NCI-H2227 (cell line): ENCODE data around the gene CCNB1.
A peak's percentile ranks its signal among the peaks of the same experiment; 100 is the strongest.
"Not testable (repeated sequence)": the region's sequence is repeated elsewhere in the genome, so short reads cannot be mapped to it uniquely, and the experiment has no call there.

Experiments used
- DNase-seq: peaks from one replicate; lab custom pipeline; 2025; ENCODE audit not compliant: unreplicated experiment; lab: John Stamatoyannopoulos, UW

The CCNB1 gene

GRCh38 chr5:69166686-69167492 lies at the start of gene CCNB1:
Gene CCNB1, plus strand, starts transcription at chr5:69167150. Its CDS starts 113 bp downstream, at chr5:69167263.
- DNase-seq = peak; percentile 98

- DNase-seq = no peak
These were observed 37.5 kb upstream of the CCNB1 start for GRCh38 chr5:69129413-69129812.

- DNase-seq = no peak
These were observed 36.7 kb upstream of the CCNB1 start for GRCh38 chr5:69130241-69130640.

- no peak for DNase-seq
These were observed 35.6 kb upstream of the CCNB1 start for GRCh38 chr5:69131304-69131703.

- no peak for DNase-seq
These were observed 32.8 kb upstream of the CCNB1 start for GRCh38 chr5:69134126-69134525.

- DNase-seq = no peak
These were observed 30.7 kb upstream of the CCNB1 start for GRCh38 chr5:69136293-69136692.

GRCh38 chr5:69137208-69137607 lies 29.7 kb upstream of the CCNB1 start:
- DNase-seq = not testable (repeated sequence)

GRCh38 chr5:69137807-69138206 lies 29.1 kb upstream of the CCNB1 start:
- DNase-seq = no peak

- DNase-seq = no peak
These were observed 28.2 kb upstream of the CCNB1 start for GRCh38 chr5:69138766-69139165.

- DNase-seq = not testable (repeated sequence)
These were observed 26.7 kb upstream of the CCNB1 start for GRCh38 chr5:69140239-69140638.

- DNase-seq = no peak
These were observed 26.1 kb upstream of the CCNB1 start for GRCh38 chr5:69140827-69141226.

- DNase-seq = not testable (repeated sequence)
These were observed 18.4 kb upstream of the CCNB1 start for GRCh38 chr5:69148576-69148975.

- DNase-seq = no peak
These were observed 17.8 kb upstream of the CCNB1 start for GRCh38 chr5:69148981-69149675.

- no peak for DNase-seq
These were observed 17.3 kb upstream of the CCNB1 start for GRCh38 chr5:69149676-69150010.

GRCh38 chr5:69152731-69153130 lies 14.2 kb upstream of the CCNB1 start:
- no peak for DNase-seq

- DNase-seq = no peak
These were observed 10.5 kb upstream of the CCNB1 start for GRCh38 chr5:69156456-69156855.

GRCh38 chr5:69158039-69158438 lies 8.9 kb upstream of the CCNB1 start:
- DNase-seq = no peak

- DNase-seq = peak; percentile 1
These were observed 6.3 kb upstream of the CCNB1 start for GRCh38 chr5:69160651-69161050.

- peak; percentile 2 for DNase-seq
These were observed 524 bp downstream of the CCNB1 start for GRCh38 chr5:69167493-69167855.

- DNase-seq = no peak
These were observed 979 bp downstream of the CCNB1 start for GRCh38 chr5:69167929-69168328.

- DNase-seq = no peak
These were observed 3.5 kb downstream of the CCNB1 start for GRCh38 chr5:69170495-69170894.

GRCh38 chr5:69170969-69171368 lies 4.0 kb downstream of the CCNB1 start:
- DNase-seq = no peak
